ENCODE data around the gene SPO11.

Gene SPO11

DNA sequence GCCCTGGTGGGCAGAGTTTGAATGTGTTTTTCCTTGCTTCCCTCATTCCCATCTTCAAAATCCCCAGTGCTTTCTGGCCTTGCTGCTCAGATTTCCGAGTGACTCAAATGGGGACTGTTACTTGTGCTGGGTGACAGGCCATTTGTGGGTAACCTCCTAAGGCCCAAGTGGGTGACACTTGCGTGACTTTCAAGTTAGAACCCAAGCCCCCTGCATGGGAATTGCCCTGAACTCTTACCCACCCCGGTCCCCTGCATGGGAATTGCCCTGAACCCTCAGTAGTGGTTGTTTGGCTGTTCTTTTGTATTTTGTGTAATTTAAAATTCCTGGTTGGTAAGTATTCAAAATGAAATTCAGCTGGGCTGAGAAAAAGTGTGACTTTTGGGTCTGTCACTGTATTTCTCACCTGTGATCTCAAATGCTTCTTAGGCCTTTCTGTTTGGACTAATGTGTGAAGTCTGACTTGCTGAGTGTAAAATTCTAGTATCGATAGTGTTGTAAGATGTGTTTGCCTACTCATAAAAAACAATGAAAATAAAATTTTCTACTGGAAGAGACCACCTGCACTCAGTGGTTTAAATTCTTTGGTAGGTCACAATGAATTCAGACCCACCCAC lies 49.2 kb downstream of the SPO11 start:
- DNase-seq, result no peak

- DNase-seq, result no peak
Measured at GRCh38 chr20:57379263-57379647, 49.7 kb downstream of the SPO11 start.

- no peak for DNase-seq
Measured at GRCh38 chr20:57380081-57380750, 50.6 kb downstream of the SPO11 start.

DNA sequence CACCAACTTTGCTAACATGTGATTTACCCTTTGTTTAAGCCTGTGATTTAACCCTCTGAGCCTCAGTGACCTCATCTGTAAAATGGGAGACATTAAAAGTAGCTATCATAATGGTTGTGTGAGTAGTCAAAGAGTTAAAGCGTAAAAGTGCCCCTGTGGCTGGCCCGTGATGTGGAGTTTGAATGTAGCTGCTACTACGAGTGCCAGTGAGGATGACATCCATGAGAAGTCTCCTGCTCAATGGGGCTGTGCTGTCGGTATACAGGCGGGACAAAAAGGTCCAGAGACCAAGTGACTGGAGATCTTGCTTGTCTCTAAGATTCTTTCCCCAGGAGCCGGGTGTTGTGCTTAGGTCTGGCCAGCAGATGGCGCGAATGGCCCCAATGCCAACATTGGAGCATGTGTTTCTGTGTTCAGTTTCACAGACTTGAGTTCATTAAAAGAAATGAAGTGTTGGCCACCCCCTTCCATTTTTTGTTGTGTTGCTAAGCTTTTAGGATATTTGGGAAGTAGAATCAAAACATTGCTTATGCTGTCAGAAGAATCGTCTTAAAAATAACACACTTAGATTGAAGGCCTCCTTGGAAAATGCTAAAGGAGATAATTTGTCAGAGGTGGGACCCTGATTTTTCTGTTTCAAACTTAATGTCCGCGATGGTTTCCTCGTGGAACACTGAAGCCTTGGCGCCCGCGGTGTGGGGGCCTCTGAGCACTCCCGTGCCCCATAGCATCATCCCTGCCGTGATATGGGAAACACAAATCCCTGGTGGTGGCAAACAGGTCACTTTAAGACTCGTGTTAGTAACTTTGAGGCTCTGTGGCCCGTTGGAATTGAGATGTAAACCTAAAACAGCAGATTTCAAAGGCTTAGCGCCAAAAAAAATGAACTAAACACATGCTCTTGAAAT lies 52.2 kb downstream of the SPO11 start:
- peak; percentile 82 for DNase-seq

DNA sequence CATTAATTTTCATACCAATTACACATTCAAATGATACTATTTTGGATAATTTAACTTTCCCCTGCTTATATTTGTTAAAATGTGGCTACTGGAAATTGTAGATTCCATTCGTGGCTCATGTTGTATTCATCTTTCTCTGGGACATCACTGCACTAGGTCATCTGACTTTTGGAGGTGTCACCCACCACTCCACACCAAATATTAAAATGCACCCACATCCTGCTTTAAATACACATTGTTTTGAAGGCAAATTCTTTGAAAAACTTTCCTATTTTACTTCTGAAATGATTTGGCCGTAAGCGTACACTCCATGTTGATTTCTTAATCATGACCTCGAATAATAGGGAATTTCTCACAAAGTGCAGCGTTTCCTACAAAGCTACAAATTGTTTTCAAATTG lies 52.9 kb downstream of the SPO11 start:
- DNase-seq, result no peak

DNA sequence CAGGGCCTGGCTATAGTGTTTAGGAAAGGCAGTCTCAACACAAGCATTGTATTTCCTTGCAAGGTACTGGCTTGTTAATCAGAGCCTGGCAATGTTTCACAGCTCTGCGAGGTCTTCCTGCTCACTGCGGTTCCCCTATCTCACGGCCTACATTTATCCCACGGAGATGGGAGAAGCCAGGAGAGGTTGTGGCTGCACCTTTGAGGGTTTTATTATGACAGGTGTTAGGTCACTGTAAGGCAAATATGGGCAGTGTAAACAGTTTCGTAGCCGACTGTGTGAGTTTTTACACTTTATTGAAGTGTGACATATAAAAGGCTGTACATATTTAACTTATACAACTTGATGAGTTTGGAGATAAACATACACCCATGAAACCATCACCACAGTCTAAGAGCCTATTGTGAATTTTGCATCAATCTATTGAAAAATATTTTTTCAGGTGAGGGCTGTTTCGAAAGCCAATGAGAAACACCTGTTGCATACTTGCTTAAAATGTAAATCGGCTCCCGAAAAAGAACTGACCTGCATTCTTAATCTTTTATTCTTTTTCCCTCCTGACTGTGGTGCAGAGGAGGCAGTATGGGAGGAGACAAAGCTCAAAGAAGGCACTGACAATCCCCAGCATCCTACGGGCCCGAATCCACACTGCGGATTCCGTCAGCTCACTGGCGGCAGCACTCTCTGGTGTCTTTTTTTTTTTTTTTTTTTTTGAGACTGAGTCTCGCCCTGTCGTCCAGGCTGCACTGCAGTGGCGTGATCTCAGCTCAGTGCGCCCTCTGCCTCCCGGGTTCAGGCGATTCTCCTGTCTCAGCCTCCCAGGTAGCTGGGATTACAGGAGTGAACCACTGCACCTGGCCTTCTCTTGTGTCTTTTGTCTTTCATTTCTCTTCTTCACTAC lies 54.1 kb downstream of the SPO11 start:
- no peak for DNase-seq

- DNase-seq, result no peak
Measured at GRCh38 chr20:57384486-57384885, 54.9 kb downstream of the SPO11 start.

DNA sequence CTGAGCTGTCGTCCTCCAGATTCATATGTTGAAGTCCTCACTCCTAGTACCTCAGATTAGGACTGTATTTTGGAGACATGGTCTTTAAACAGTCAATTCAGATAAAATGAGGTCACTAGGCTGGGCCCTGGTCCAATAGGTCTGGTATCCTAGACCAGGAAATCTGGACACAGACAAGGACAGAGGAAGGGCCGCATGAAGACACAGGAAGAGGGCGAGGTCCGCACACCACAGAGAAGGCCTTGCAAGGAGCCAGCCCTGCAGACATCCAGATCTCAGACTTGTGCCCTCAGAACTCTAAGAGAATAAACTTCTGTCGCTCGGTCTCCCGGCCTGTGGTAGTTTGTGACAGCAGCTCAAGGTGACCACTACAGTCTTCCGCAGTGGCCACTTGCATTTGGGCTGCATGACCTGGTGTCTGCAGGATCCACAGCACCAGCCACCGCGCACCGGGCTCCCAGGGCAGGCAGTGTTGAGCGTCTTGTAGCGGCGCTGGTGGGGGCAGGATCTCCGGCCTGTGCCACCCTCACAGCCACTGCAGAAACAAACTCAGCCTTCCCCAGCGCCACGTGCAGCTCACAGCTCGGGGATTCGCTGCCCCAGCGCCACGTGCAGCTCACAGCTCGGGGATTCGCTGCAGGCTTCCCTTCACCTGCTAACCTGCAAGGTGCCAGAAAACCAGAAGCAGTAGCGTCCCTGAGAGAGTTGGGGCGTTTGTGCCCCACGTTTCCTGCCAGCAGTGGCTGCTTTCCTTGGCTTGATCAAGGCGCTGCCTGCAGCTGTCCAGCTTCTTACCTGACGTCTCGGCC lies 55.6 kb downstream of the SPO11 start:
- no peak for DNase-seq

- no peak for DNase-seq
Measured at GRCh38 chr20:57385940-57386339, 56.3 kb downstream of the SPO11 start.

- no peak for DNase-seq
Measured at GRCh38 chr20:57386762-57387161, 57.2 kb downstream of the SPO11 start.

DNA sequence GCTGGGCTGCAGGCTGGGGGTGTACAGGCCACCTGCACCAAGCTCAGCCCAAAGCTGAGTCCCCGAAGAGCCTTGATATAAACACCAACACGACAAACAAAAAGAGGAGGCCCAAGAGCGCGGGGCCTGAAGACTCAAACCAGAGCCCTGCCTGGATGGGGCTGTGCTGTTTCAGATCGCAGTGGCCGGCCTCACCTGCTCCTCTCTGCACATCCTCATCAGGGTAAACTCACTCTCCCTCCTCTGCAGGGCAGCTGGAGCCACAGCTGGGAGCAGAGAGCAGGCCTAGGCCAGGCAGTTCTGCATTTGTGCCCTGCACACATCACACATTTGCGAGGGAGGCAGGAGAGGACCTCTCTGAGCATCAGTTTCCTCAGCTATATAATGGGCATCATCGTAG lies 57.9 kb downstream of the SPO11 start:
- no peak for DNase-seq

- no peak for DNase-seq
Measured at GRCh38 chr20:57387945-57388371, 58.4 kb downstream of the SPO11 start.

DNA sequence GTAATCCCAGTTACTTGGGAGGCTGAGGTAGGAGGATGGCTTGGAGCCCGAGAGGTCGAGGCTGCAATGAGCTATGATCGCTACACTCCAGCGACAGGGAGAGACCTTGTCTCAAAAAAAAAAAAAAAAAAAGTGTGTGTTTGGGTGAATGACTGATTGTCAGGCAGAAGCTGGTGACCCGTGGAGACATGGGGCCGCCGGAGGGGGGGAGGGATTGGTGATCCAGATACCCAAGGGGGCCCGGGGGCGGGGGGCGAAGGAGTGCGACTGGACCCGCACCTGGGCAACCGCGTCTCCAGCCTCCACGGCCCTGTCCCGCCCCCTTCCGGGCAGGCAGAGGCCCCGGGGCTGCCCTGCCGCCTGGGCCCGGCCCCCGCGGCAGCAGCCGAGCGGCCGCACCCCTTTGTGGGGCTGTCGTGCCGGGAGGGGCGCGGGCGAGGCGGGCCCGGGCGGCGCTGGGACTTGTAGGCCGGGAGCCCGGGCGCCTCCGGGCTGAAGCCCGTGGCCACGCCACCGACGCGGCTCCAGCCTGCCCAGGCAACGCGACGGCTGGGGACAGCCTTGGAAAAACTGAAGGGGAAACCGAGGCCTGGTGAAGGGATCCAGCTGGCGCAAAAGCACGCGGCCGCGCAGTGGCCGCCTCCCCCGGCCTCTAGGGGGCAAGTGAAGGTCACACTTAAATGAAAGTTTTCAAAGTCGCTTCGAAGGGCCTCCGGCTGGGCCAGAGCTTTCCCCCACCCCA lies 59.5 kb downstream of the SPO11 start:
- peak; percentile 84 for DNase-seq

- DNase-seq, result no peak
Measured at GRCh38 chr20:57389695-57390603, 60.3 kb downstream of the SPO11 start.

DNA sequence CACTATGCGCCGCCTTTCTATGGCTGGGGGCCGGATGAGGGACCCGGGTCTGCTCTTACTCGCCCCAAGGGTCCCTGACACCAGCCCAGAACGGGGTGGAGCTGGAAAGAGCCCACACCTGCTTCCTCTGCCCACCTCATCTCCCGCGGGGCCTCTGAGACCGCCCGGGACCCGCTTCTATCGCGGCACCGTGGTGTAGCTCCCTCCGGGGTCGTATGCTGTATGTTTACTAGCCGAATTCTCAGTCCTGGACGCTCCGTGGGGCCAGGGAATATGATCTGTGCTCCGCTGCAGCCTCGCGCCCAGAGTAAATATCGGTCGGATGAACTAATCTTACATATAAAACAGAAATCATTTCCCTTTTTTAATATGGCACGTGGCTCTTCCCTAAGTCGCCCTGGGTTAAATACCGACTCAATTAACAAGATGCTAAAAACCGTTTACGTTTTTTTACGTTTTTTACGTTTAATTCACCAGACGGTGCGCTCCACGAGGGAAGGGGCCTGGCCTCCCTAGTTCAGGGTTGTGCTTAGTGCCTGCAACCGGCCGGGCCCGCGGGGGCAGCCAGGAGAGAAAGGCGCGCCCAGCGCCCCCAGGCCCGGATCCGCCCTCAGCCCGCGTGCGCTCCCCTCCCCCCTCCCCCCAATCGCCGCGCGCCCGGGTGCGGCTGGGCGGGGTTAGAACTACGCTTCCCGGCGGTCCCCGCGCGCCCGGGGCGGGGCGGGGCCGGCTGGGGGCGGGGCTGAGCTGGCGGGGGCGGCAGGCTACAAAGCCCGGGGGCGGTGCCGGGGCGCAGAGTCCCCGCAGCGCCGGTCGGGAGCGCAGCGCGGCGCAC lies 61.2 kb downstream of the SPO11 start, which contains the start of gene RBM38:
Gene RBM38 (plus strand): TSS at position 793 of the 835 bp plus-strand sequence. CDS start 186 bp downstream, outside the sequence.
- DNase-seq, result no peak

DNA sequence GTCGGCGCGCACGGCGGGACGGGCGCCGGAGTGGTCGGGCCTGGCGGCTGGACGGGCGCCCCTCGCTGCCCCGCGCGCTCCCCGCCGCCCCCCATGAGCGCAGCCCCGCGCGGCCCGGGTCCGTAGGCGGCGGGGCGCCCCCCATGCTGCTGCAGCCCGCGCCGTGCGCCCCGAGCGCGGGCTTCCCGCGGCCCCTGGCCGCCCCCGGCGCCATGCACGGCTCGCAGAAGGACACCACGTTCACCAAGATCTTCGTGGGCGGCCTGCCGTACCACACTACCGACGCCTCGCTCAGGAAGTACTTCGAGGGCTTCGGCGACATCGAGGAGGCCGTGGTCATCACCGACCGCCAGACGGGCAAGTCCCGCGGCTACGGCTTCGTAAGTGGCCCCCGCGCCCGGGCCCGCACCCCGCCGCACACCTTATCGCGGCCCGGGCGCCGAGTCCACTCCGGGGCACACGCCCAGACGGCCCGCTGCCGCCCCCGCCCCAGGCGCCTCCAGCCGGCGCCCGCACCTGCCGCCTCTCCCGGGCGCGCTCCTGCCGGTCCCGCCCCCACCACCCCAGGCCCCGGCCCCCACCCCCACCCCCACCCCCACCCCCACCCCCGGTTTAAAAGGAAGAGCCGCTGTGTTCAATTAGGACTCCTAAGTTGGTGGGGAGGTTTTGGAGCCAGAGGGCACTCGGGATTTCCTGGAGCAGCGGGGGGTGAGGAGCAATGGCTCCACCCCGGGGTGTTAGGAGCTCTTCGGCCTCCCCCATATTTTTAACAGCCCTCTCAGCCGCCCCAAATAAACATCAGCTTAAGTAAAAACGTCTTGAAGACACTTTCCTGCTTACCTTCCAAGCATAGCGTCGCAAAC lies 62.1 kb downstream of the SPO11 start:
- DNase-seq, result no peak

GRCh38 chr20:57392512-57393271 lies 63.1 kb downstream of the SPO11 start:
- DNase-seq, result no peak

Data from NCI-H526 treated with DMSO at 0.1 percent for 48 hours (cell line).